ENCODE results near the gene NRG2. TPM values are rescaled to one million over a fixed set of nuclear protein-coding genes. Genes with fewer than 3 reads are reported as not detected.

The NRG2 gene
- total and polyA plus RNA-seq, 4 donors = 2.4 to 11.5 (median 7.3) TPM

- Histone ChIP-seq H3K36me3 (ENCODE audit: control insufficient read depth, insufficient read depth, low read length) (no peaks in the 10 kb centered on the region), H3K4me3 (ENCODE audit: low read depth, low read length) (no peak overlapping the region), H3K27ac (ENCODE audit: low read depth, low read length) (no peak overlapping the region), H3K9me3 (ENCODE audit: control insufficient read depth, insufficient read depth, low read length) (no peaks in the 10 kb centered on the region), H3K4me1 (ENCODE audit: control insufficient read depth, insufficient read depth, low read length) (peaks cover 13% of the 10 kb centered on the region), H3K27me3 (ENCODE audit: control insufficient read depth, insufficient read depth, low read length) (no peaks in the 10 kb centered on the region)
- WGBS (ENCODE audit: insufficient coverage) = 87% methylated on average over 2 of the region's 2 CpGs
- DNase-seq (ENCODE audit: low read depth in 4 of 6, low spot score in 6 of 6) = no peak
Observed at GRCh38 chr5:139919308-139919707, 123.8 kb downstream of the NRG2 start.

- WGBS (ENCODE audit: insufficient coverage) = 17% methylated on average over 1 of the region's 3 CpGs
- H3K4me1 ChIP-seq (ENCODE audit: control insufficient read depth, insufficient read depth, low read length) = peaks cover 13% of the 10 kb centered on the region
Observed at GRCh38 chr5:139915834-139916233, 127.3 kb downstream of the NRG2 start.

GRCh38 chr5:139915266-139915665, 127.8 kb downstream of the NRG2 start:
- Histone ChIP-seq H3K27ac (ENCODE audit: low read depth, low read length) (no peak overlapping the region), H3K36me3 (ENCODE audit: control insufficient read depth, insufficient read depth, low read length) (no peaks in the 10 kb centered on the region), H3K27me3 (ENCODE audit: control insufficient read depth, insufficient read depth, low read length) (no peaks in the 10 kb centered on the region), H3K4me3 (ENCODE audit: low read depth, low read length) (no peak overlapping the region), H3K4me1 (ENCODE audit: control insufficient read depth, insufficient read depth, low read length) (peaks cover 13% of the 10 kb centered on the region), H3K9me3 (ENCODE audit: control insufficient read depth, insufficient read depth, low read length) (no peaks in the 10 kb centered on the region)
- peak in 1 of 6 donors; percentile 60 for DNase-seq (ENCODE audit: low read depth in 4 of 6, low spot score in 6 of 6)
- 30% methylated on average over 2 of the region's 3 CpGs for WGBS (ENCODE audit: insufficient coverage)

More at GRCh38 chr5:139915834-139916233, 127.3 kb downstream of the NRG2 start:
- DNase-seq (ENCODE audit: low read depth in 4 of 6, low spot score in 6 of 6) = no peak
- Histone ChIP-seq H3K36me3 (ENCODE audit: control insufficient read depth, insufficient read depth, low read length) (no peaks in the 10 kb centered on the region), H3K27ac (ENCODE audit: low read depth, low read length) (no peak overlapping the region), H3K4me3 (ENCODE audit: low read depth, low read length) (no peak overlapping the region), H3K27me3 (ENCODE audit: control insufficient read depth, insufficient read depth, low read length) (no peaks in the 10 kb centered on the region), H3K9me3 (ENCODE audit: control insufficient read depth, insufficient read depth, low read length) (no peaks in the 10 kb centered on the region)

GRCh38 chr5:139914218-139914807, 128.8 kb downstream of the NRG2 start:
- Histone ChIP-seq H3K27me3 (ENCODE audit: control insufficient read depth, insufficient read depth, low read length) (no peaks in the 10 kb centered on the region), H3K4me1 (ENCODE audit: control insufficient read depth, insufficient read depth, low read length) (peaks cover 13% of the 10 kb centered on the region), H3K36me3 (ENCODE audit: control insufficient read depth, insufficient read depth, low read length) (no peaks in the 10 kb centered on the region), H3K4me3 (ENCODE audit: low read depth, low read length) (no peak overlapping the region), H3K27ac (ENCODE audit: low read depth, low read length) (no peak overlapping the region), H3K9me3 (ENCODE audit: control insufficient read depth, insufficient read depth, low read length) (no peaks in the 10 kb centered on the region)
- no peak for DNase-seq (ENCODE audit: low read depth in 4 of 6, low spot score in 6 of 6)
- 83% methylated on average over 5 of the region's 7 CpGs for WGBS (ENCODE audit: insufficient coverage)

- WGBS (ENCODE audit: insufficient coverage) = 89% methylated on average over 4 of the region's 4 CpGs
- no peaks in the 10 kb centered on the region for H3K36me3 ChIP-seq (ENCODE audit: control insufficient read depth, insufficient read depth, low read length)
- H3K27ac ChIP-seq (ENCODE audit: low read depth, low read length) = no peak overlapping the region
- H3K27me3 ChIP-seq (ENCODE audit: control insufficient read depth, insufficient read depth, low read length) = no peaks in the 10 kb centered on the region
- no peak overlapping the region for H3K4me3 ChIP-seq (ENCODE audit: low read depth, low read length)
- H3K9me3 ChIP-seq (ENCODE audit: control insufficient read depth, insufficient read depth, low read length) = no peaks in the 10 kb centered on the region
- no peak for DNase-seq (ENCODE audit: low read depth in 4 of 6, low spot score in 6 of 6)
- peaks cover 16% of the 10 kb centered on the region for H3K4me1 ChIP-seq (ENCODE audit: control insufficient read depth, insufficient read depth, low read length)
Observed at GRCh38 chr5:139912804-139913203, 130.3 kb downstream of the NRG2 start.

GRCh38 chr5:139912158-139912557, 130.9 kb downstream of the NRG2 start:
- Histone ChIP-seq H3K27ac (ENCODE audit: low read depth, low read length) (no peak overlapping the region), H3K4me1 (ENCODE audit: control insufficient read depth, insufficient read depth, low read length) (peaks cover 16% of the 10 kb centered on the region), H3K27me3 (ENCODE audit: control insufficient read depth, insufficient read depth, low read length) (no peaks in the 10 kb centered on the region), H3K9me3 (ENCODE audit: control insufficient read depth, insufficient read depth, low read length) (no peaks in the 10 kb centered on the region), H3K36me3 (ENCODE audit: control insufficient read depth, insufficient read depth, low read length) (no peaks in the 10 kb centered on the region), H3K4me3 (ENCODE audit: low read depth, low read length) (no peak overlapping the region)
- DNase-seq (ENCODE audit: low read depth in 4 of 6, low spot score in 6 of 6) = no peak
- 89% methylated on average over 3 of the region's 3 CpGs for WGBS (ENCODE audit: insufficient coverage)

GRCh38 chr5:139911425-139912120, 131.5 kb downstream of the NRG2 start:
- Histone ChIP-seq H3K36me3 (ENCODE audit: control insufficient read depth, insufficient read depth, low read length) (no peaks in the 10 kb centered on the region), H3K4me1 (ENCODE audit: control insufficient read depth, insufficient read depth, low read length) (peaks cover 16% of the 10 kb centered on the region), H3K27me3 (ENCODE audit: control insufficient read depth, insufficient read depth, low read length) (no peaks in the 10 kb centered on the region), H3K27ac (ENCODE audit: low read depth, low read length) (no peak overlapping the region), H3K9me3 (ENCODE audit: control insufficient read depth, insufficient read depth, low read length) (no peaks in the 10 kb centered on the region), H3K4me3 (ENCODE audit: low read depth, low read length) (no peak overlapping the region)
- 94% methylated on average over 3 of the region's 4 CpGs for WGBS (ENCODE audit: insufficient coverage)
- DNase-seq (ENCODE audit: low read depth in 4 of 6, low spot score in 6 of 6) = no peak

- Histone ChIP-seq H3K36me3 (ENCODE audit: control insufficient read depth, insufficient read depth, low read length) (no peaks in the 10 kb centered on the region), H3K9me3 (ENCODE audit: control insufficient read depth, insufficient read depth, low read length) (no peaks in the 10 kb centered on the region), H3K4me1 (ENCODE audit: control insufficient read depth, insufficient read depth, low read length) (peaks cover 16% of the 10 kb centered on the region), H3K4me3 (ENCODE audit: low read depth, low read length) (no peak overlapping the region), H3K27ac (ENCODE audit: low read depth, low read length) (no peak overlapping the region), H3K27me3 (ENCODE audit: control insufficient read depth, insufficient read depth, low read length) (no peaks in the 10 kb centered on the region)
- 63% methylated on average over 4 of the region's 5 CpGs for WGBS (ENCODE audit: insufficient coverage)
- no peak for DNase-seq (ENCODE audit: low read depth in 4 of 6, low spot score in 6 of 6)
Observed at GRCh38 chr5:139910901-139911300, 132.2 kb downstream of the NRG2 start.

- Histone ChIP-seq H3K4me1 (ENCODE audit: control insufficient read depth, insufficient read depth, low read length) (peaks cover 20% of the 10 kb centered on the region), H3K27me3 (ENCODE audit: control insufficient read depth, insufficient read depth, low read length) (peaks cover 2% of the 10 kb centered on the region), H3K4me3 (ENCODE audit: low read depth, low read length) (no peak overlapping the region), H3K9me3 (ENCODE audit: control insufficient read depth, insufficient read depth, low read length) (no peaks in the 10 kb centered on the region), H3K36me3 (ENCODE audit: control insufficient read depth, insufficient read depth, low read length) (no peaks in the 10 kb centered on the region), H3K27ac (ENCODE audit: low read depth, low read length) (no peak overlapping the region)
- DNase-seq (ENCODE audit: low read depth in 4 of 6, low spot score in 6 of 6) = no peak
- 100% methylated on average over 1 of the region's 3 CpGs for WGBS (ENCODE audit: insufficient coverage)
Observed at GRCh38 chr5:139910036-139910435, 133.1 kb downstream of the NRG2 start.

- H3K9me3 ChIP-seq (ENCODE audit: control insufficient read depth, insufficient read depth, low read length) = no peaks in the 10 kb centered on the region
- H3K36me3 ChIP-seq (ENCODE audit: control insufficient read depth, insufficient read depth, low read length) = no peaks in the 10 kb centered on the region
- peaks cover 4% of the 10 kb centered on the region for H3K27me3 ChIP-seq (ENCODE audit: control insufficient read depth, insufficient read depth, low read length)
- 88% methylated on average over 2 of the region's 2 CpGs for WGBS (ENCODE audit: insufficient coverage)
- DNase-seq (ENCODE audit: low read depth in 4 of 6, low spot score in 6 of 6) = no peak
- no peak overlapping the region for H3K27ac ChIP-seq (ENCODE audit: low read depth, low read length)
- H3K4me1 ChIP-seq (ENCODE audit: control insufficient read depth, insufficient read depth, low read length) = peaks cover 18% of the 10 kb centered on the region
- H3K4me3 ChIP-seq (ENCODE audit: low read depth, low read length) = no peak overlapping the region
Observed at GRCh38 chr5:139908749-139909148, 134.3 kb downstream of the NRG2 start.

Data from spinal cord (tissue), 10 donors.